ENCODE results near the gene CATSPER2. TPM values are rescaled to one million over a fixed set of nuclear protein-coding genes. Genes with fewer than 3 reads are reported as not detected.
"Not testable (repeated sequence)": the region's sequence is repeated elsewhere in the genome, so short reads cannot be mapped to it uniquely, and the experiment has no call there.

CATSPER2 gene
- total RNA-seq, 1 donor from 2014 or later: 8.9 TPM

DNA sequence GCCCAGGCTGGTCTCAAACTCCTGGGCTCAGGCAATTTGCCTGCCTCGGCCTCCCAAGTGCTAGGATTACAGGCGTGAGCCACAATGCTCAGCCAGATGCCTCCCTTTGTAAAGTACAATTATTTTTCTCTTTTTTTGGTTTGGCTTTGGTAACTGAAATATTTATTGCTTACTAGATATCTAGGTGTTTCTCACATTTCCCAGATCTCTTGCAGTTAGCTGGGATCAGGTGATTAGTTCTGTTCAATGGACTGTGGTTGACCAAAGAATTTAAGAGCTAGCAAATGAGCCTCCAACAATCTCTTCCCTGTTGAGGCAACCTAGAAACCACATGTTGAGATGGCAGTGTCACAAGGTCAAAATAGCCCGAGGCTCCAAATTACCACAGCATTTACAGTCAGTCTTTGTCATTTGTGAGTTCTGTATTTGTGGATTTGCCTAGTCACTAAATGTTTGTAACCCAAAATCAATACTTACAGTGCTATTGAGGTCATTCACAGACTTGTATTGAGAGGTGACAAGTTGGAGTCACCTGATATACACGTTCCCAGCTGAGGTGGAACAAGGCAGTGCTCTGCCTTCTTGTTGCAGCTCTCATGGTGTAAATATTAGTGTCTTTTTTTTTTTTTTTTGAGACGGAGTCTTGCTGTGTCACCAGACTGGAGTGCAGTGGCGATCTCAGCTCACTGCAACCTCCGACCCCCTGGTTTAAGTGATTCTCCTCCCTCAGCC lies 26.4 kb downstream of the CATSPER2 start:
- H3K27ac Mint-ChIP-seq; H3K4me1 Mint-ChIP-seq; H3K36me3 Mint-ChIP-seq (ENCODE audit: low read depth); H3K9me3 Mint-ChIP-seq; intact Hi-C loops (cut with micrococcal nuclease); H3K4me3 Mint-ChIP-seq; DNase-seq: not testable (repeated sequence)
- H3K27me3 Mint-ChIP-seq: peaks cover 25% of the 10 kb centered on the region

DNA sequence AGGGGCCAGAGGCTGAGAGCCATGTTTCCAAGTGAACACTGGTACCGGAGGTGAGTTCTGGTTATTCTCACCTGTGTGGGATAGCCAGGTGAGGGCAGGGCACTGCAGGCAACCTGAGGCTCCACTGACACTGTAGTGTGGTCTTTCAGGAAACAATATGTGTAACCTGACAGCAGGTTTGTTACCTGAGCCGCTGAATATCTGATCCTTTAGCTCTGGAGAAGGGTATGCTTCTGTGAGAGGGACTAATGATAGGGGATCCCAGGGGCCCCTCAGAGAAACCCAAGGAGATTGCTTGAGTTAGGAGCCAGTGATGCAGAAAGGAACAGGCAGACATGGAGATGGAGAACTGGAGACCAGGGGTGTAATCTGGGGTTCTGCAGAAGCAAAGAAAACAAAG lies 29.9 kb downstream of the CATSPER2 start, which contains the start of gene STRC:
Gene STRC, minus strand, starts transcription at position 101 of the 400 bp plus-strand sequence. Its CDS starts 78 bp downstream, at position 23.
- H3K27ac Mint-ChIP-seq; H3K9me3 Mint-ChIP-seq; H3K36me3 Mint-ChIP-seq (ENCODE audit: low read depth); H3K4me1 Mint-ChIP-seq; DNase-seq; H3K4me3 Mint-ChIP-seq; intact Hi-C loops (cut with micrococcal nuclease): not testable (repeated sequence)
- H3K27me3 Mint-ChIP-seq: peaks cover 16% of the 10 kb centered on the region

- intact Hi-C loops (cut with micrococcal nuclease); H3K9me3 Mint-ChIP-seq; H3K27ac Mint-ChIP-seq; DNase-seq; H3K36me3 Mint-ChIP-seq (ENCODE audit: low read depth); H3K4me1 Mint-ChIP-seq; H3K4me3 Mint-ChIP-seq: not testable (repeated sequence)
- H3K27me3 Mint-ChIP-seq: peaks cover 14% of the 10 kb centered on the region
These were observed 30.9 kb downstream of the CATSPER2 start for GRCh38 chr15:43617750-43618149.

- peaks cover 21% of the 10 kb centered on the region for H3K27me3 Mint-ChIP-seq
- H3K27ac Mint-ChIP-seq; H3K36me3 Mint-ChIP-seq (ENCODE audit: low read depth); DNase-seq; H3K9me3 Mint-ChIP-seq; intact Hi-C loops (cut with micrococcal nuclease); H3K4me1 Mint-ChIP-seq; H3K4me3 Mint-ChIP-seq: not testable (repeated sequence)
These were observed 46.4 kb downstream of the CATSPER2 start for GRCh38 chr15:43602233-43602632.

DNA sequence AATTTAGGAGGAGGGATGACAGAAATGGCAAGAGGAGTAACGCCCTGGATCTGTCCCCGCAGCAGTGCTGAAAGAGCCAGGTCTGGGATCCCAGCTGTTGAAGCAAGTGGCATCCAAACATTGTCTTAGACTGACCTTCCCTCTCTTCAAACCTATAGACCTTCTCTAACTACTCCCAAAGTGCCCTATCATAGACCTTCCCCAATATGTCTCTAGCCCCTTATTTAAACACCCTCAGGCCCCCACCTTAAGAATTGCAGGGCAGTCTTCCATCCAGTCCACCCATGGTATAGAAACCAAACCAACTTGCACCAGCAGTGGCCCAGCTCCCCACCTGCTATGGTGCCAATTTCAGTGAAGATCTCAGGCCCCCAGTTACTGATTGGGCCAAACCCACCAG lies 48.4 kb downstream of the CATSPER2 start:
- H3K36me3 Mint-ChIP-seq (ENCODE audit: low read depth); H3K27ac Mint-ChIP-seq; intact Hi-C loops (cut with micrococcal nuclease); DNase-seq; H3K4me1 Mint-ChIP-seq; H3K4me3 Mint-ChIP-seq; H3K9me3 Mint-ChIP-seq: not testable (repeated sequence)
- H3K27me3 Mint-ChIP-seq: peaks cover 26% of the 10 kb centered on the region

GRCh38 chr15:43599131-43599530 lies 49.5 kb downstream of the CATSPER2 start:
- H3K4me3 Mint-ChIP-seq; H3K36me3 Mint-ChIP-seq (ENCODE audit: low read depth); H3K27ac Mint-ChIP-seq; H3K9me3 Mint-ChIP-seq; H3K4me1 Mint-ChIP-seq; DNase-seq; intact Hi-C loops (cut with micrococcal nuclease): not testable (repeated sequence)
- peaks cover 22% of the 10 kb centered on the region for H3K27me3 Mint-ChIP-seq

DNA sequence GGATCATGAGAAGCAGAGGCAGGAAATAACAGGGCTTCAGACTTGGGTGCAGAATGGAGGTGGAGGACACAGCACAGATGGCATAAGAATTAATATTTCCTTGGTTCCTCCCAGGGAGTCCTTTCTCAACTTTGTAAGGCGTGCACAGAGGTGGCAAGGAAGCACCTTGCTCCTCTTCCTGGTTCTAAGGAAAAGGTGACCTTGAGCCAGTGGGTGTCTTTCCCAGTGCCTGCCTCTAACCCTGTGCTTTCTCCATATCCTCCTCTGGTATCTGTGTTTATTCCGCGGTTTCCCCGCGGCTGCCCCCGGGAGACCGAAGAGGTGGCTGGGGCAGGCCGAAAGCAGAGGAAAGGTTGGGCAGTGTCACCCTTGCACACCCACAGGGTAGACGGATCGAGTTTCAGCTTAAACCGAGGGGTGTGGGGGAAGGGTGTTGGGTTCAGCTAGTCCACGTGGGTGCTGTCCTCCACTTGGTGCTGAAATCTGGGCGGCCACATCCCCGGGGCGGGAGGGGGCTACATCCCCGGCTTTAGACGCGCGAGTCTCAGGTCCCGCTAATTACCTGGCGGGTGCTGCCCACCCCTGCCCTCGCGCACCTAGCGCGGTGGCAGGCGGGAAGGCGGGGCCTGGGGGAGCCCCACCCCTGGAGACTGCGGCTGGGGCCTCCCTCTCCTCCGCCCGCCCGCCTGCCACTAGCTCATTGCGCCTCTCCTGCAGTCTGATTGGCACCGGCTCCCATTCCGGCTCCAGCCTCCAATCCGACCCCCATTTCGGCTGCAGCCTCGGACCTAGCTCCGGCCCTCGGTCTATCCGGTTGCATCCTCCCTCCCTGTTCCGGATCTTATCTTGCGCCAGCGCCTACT lies 55.1 kb downstream of the CATSPER2 start, which contains the start of gene CKMT1B:
Gene CKMT1B, plus strand, starts transcription at position 700 of the 863 bp plus-strand sequence. CDS start 192 bp downstream, outside the sequence.
- intact Hi-C loops (cut with micrococcal nuclease); H3K4me1 Mint-ChIP-seq; H3K27ac Mint-ChIP-seq; H3K36me3 Mint-ChIP-seq (ENCODE audit: low read depth); H3K4me3 Mint-ChIP-seq; DNase-seq; H3K9me3 Mint-ChIP-seq: not testable (repeated sequence)
- peaks cover 11% of the 10 kb centered on the region for H3K27me3 Mint-ChIP-seq

DNA sequence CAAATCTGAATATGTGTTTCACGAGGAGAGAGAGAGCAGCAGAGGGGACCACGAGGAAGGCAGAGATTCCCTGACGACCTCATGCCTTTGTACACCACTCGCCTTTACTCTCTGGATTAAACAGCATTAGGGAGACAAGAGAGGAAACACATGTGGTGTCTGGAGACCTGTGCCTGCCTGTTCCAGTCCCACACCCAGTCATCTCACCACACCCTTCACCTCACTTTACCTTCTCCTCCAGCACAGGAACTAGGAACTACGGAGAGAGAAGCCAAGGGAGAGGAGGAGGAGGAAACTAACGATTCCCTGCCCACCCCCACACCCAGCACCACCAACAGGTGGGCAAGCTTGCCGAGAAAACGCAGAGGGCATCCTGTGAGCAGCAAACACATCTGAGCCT lies 55.8 kb downstream of the CATSPER2 start:
- H3K4me3 Mint-ChIP-seq; H3K27me3 Mint-ChIP-seq; H3K36me3 Mint-ChIP-seq (ENCODE audit: low read depth); intact Hi-C loops (cut with micrococcal nuclease); H3K27ac Mint-ChIP-seq; H3K4me1 Mint-ChIP-seq; H3K9me3 Mint-ChIP-seq: not testable (repeated sequence)
- DNase-seq: peak; percentile 49

DNA sequence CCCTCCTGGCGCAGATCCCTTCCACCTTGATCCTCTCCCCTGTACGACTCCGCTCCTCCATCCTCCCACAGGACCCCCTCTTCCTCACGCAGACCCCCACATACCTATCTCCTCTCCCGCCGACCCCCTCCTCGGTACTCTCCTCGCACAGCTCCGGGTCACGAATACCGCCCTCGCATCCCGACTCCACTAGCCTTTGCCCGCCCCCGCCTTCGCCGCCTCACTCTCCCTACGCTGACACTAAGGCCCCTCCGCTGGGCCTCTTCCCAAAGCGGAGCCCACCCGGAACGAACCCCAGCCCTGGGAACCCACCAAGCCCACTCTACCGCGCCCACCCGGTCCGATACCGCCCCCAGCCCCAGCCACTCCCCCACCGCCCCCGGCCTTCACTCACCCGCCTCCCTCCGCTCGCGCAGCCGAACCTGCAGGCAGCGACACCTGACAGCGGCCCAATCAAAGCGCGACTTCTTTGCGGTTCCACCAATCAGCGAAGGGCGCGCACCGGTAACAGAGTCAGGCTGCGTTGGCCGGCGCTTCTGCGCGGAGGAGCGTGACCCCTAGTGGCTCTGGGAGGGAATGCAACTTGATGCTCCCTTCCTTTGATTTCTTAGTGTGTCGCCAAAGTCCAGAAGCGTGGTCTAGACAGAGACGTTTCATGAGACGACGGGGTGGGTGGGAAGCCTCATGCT lies 58.7 kb downstream of the CATSPER2 start, which contains the start of gene PPIP5K1:
Gene PPIP5K1, minus strand, starts transcription at position 431 of the 689 bp plus-strand sequence. CDS start 5,704 bp downstream, outside the sequence.
- H3K27ac Mint-ChIP-seq; H3K36me3 Mint-ChIP-seq (ENCODE audit: low read depth): not testable (repeated sequence)

More for the DNA sequence above, 58.7 kb downstream of the CATSPER2 start, which contains the start of gene PPIP5K1:
- intact Hi-C loops (cut with micrococcal nuclease); H3K9me3 Mint-ChIP-seq; H3K27me3 Mint-ChIP-seq; H3K4me1 Mint-ChIP-seq; H3K4me3 Mint-ChIP-seq; DNase-seq: not testable (repeated sequence)

Other genes with a start within 250 kb of the CATSPER2 start
- gene TP53BP1, start 155.7 kb downstream of the CATSPER2 start, total RNA-seq: 38.7 and 40.0 TPM in 2 replicates
- 2.0 and 2.1 TPM in 2 replicates for gene MAP1A, start 131.2 kb downstream of the CATSPER2 start, total RNA-seq
- gene PPIP5K1, start 58.6 kb downstream of the CATSPER2 start, total RNA-seq: 57.8 and 60.0 TPM in 2 replicates
- 0.66 and 0.77 TPM in 2 replicates for gene CKMT1B, start 54.8 kb downstream of the CATSPER2 start, total RNA-seq
- gene STRC, start 30.0 kb downstream of the CATSPER2 start, total RNA-seq: 0.05 and 0.45 TPM in 2 replicates
- 0.28 and 0.66 TPM in 2 replicates for gene CKMT1A, start 45.0 kb upstream of the CATSPER2 start, total RNA-seq
- gene PDIA3, start 97.6 kb upstream of the CATSPER2 start, total RNA-seq: 313 and 336 TPM in 2 replicates
- gene ELL3, start 128.1 kb upstream of the CATSPER2 start, total RNA-seq: 1.2 and 1.3 TPM in 2 replicates
- 524 TPM in 2 replicates for gene SERF2, start 143.5 kb upstream of the CATSPER2 start, total RNA-seq
- 0.28 and 0.33 TPM in 2 replicates for gene SERINC4, start 151.4 kb upstream of the CATSPER2 start, total RNA-seq
- 20.3 and 33.8 TPM in 2 replicates for gene HYPK, start 151.8 kb upstream of the CATSPER2 start, total RNA-seq
- gene MFAP1, start 175.8 kb upstream of the CATSPER2 start, total RNA-seq: 49.3 and 51.3 TPM in 2 replicates
- 76.6 and 80.4 TPM in 2 replicates for gene WDR76, start 178.2 kb upstream of the CATSPER2 start, total RNA-seq

All from activated CD4-positive, alpha-beta T cell treated with anti-CD3 and anti-CD28 coated beads, Interleukin-2, amount 10 ng/mL, durations not matched to agents 24 days and 14 days (primary cell).